H9 (cell line): Measurements from ENCODE around the gene FOXN1. TPM values are rescaled to one million over a fixed set of nuclear protein-coding genes. Genes with fewer than 3 reads are reported as not detected.

ENCODE experiments used
- DNase-seq: peaks from one replicate; pipeline ENCODE4 v3.0.0-alpha.2; 2017
- H2AFZ ChIP-seq: one replicate; pipeline ENCODE4 v1.6.1; 2013; ENCODE audit warnings: mild to moderate bottlenecking, low read length, control low read depth, moderate library complexity
- H2AK5ac ChIP-seq: 2 replicates; pipeline ENCODE4 v1.6.1; 2013; ENCODE audit warnings: low read length, control low read depth, mixed read lengths; ENCODE audit not compliant: insufficient read length
- H2BK120ac ChIP-seq: one replicate; pipeline ENCODE4 v1.6.1; 2013; ENCODE audit warnings: low read depth, mild to moderate bottlenecking, low read length, control low read depth, inconsistent platforms; ENCODE audit not compliant: poor library complexity, severe bottlenecking
- H2BK12ac ChIP-seq: 2 replicates; pipeline ENCODE4 v1.6.1; 2013; ENCODE audit warnings: low read length, control low read depth, mixed read lengths, low read depth; ENCODE audit not compliant: insufficient read length
- H2BK15ac ChIP-seq: 2 replicates; pipeline ENCODE4 v1.6.1; 2013; ENCODE audit warnings: low read depth, low read length, control low read depth
- H2BK20ac ChIP-seq: one replicate; pipeline ENCODE4 v1.6.1; 2013; ENCODE audit warnings: low read depth, mild to moderate bottlenecking, low read length, control low read depth, inconsistent platforms; ENCODE audit not compliant: poor library complexity, severe bottlenecking
- H2BK5ac ChIP-seq: 2 replicates; pipeline ENCODE4 v1.6.1; 2013; ENCODE audit warnings: low read length, control low read depth, mixed read lengths; ENCODE audit not compliant: insufficient read length
- H3K14ac ChIP-seq: 2 replicates; pipeline ENCODE4 v1.6.1; 2013; ENCODE audit warnings: low read length, control low read depth; ENCODE audit not compliant: insufficient read depth
- H3K18ac ChIP-seq: 2 replicates; pipeline ENCODE4 v1.6.1; 2013; ENCODE audit warnings: low read depth, mild to moderate bottlenecking, mixed read lengths, low read length, control low read depth; ENCODE audit not compliant: insufficient read length
- H3K23ac ChIP-seq: 2 replicates; pipeline ENCODE4 v1.6.1; 2013; ENCODE audit warnings: low read length, control low read depth, mixed read lengths, low read depth; ENCODE audit not compliant: insufficient read length
- H3K23me2 ChIP-seq: 2 replicates; pipeline ENCODE4 v1.6.1; 2013; ENCODE audit warnings: low read depth, mild to moderate bottlenecking, mixed read lengths, low read length, control low read depth; ENCODE audit not compliant: insufficient read length, poor library complexity, severe bottlenecking
- H3K27ac ChIP-seq: 2 replicates; pipeline ENCODE4 v1.5.1; 2013; ENCODE audit warnings: low read length, control low read depth, mixed read lengths, low read depth; ENCODE audit not compliant: insufficient read length
- H3K27me3 ChIP-seq: 2 replicates; pipeline ENCODE4 v1.6.1; 2013; ENCODE audit warnings: low read length, control low read depth, inconsistent platforms; ENCODE audit not compliant: insufficient read depth
- H3K4ac ChIP-seq: 2 replicates; pipeline ENCODE4 v1.6.1; 2013; ENCODE audit warnings: low read depth, mild to moderate bottlenecking, control low read depth, inconsistent platforms, low read length, moderate library complexity
- H3K4me1 ChIP-seq: 2 replicates; pipeline ENCODE4 v1.6.1; 2013; ENCODE audit warnings: low read length, control low read depth, inconsistent platforms; ENCODE audit not compliant: insufficient read depth
- H3K4me2 ChIP-seq: 2 replicates; pipeline ENCODE4 v1.6.1; 2013; ENCODE audit warnings: low read length, control low read depth, mixed read lengths; ENCODE audit not compliant: insufficient read length, insufficient read depth
- H3K56ac ChIP-seq: 2 replicates; pipeline ENCODE4 v1.6.1; 2013; ENCODE audit warnings: low read depth, mild to moderate bottlenecking, mixed read lengths, low read length, control low read depth; ENCODE audit not compliant: insufficient read length
- H3K79me1 ChIP-seq: 2 replicates; pipeline ENCODE4 v1.6.1; 2013; ENCODE audit warnings: low read depth, mild to moderate bottlenecking, moderate library complexity, low read length, control low read depth, inconsistent platforms; ENCODE audit not compliant: insufficient read depth, poor library complexity, severe bottlenecking
- H3K79me2 ChIP-seq: 2 replicates; pipeline ENCODE4 v1.6.1; 2013; ENCODE audit warnings: low read length, control low read depth, inconsistent platforms; ENCODE audit not compliant: insufficient read depth
- H3K9ac ChIP-seq: 2 replicates; pipeline ENCODE4 v1.6.1; 2013; ENCODE audit warnings: low read length, control low read depth, mixed read lengths; ENCODE audit not compliant: insufficient read length; ENCODE audit errors: extremely low read depth
- H3K9me3 ChIP-seq: one replicate; pipeline ENCODE4 v1.6.1; 2013; ENCODE audit warnings: low read depth, low read length, inconsistent platforms; ENCODE audit not compliant: control insufficient read depth
- H3T11ph ChIP-seq: one replicate; pipeline ENCODE4 v1.6.1; 2013; ENCODE audit warnings: mild to moderate bottlenecking, low read length, control low read depth, inconsistent platforms
- H4K20me1 ChIP-seq: one replicate; pipeline ENCODE4 v1.6.1; 2013; ENCODE audit not compliant: control insufficient read depth, insufficient read length, insufficient read depth
- H4K5ac ChIP-seq: 2 replicates; pipeline ENCODE4 v1.6.1; 2013; ENCODE audit warnings: low read depth, mild to moderate bottlenecking, mixed read lengths, low read length, control low read depth; ENCODE audit not compliant: insufficient read length
- H4K8ac ChIP-seq: replicated peaks from 2 replicates; pipeline ENCODE4 v1.6.1; 2013; ENCODE audit warnings: low read length, control low read depth, mixed read lengths, low read depth; ENCODE audit not compliant: insufficient read length
- H4K91ac ChIP-seq: 2 replicates; pipeline ENCODE4 v1.6.1; 2013; ENCODE audit warnings: low read depth, mild to moderate bottlenecking, moderate library complexity, mixed read lengths, low read length, control low read depth; ENCODE audit not compliant: insufficient read length
- H3K27ac Mint-ChIP-seq, 3 experiments: 2 replicates in 2 of 3; 3 replicates in 1 of 3; pipeline ENCODE4 v1.8.0; 2020 to 2021; ENCODE audit warnings: mixed read lengths in 3 of 3, mild to moderate bottlenecking in 1 of 3, moderate library complexity in 1 of 3
- H3K27me3 Mint-ChIP-seq: 2 replicates; pipeline ENCODE4 v1.8.0; 2021; ENCODE audit warnings: low read depth, mild to moderate bottlenecking, moderate library complexity, mixed read lengths
- H3K36me3 Mint-ChIP-seq, 3 experiments: 2 replicates in 2 of 3; 3 replicates in 1 of 3; pipeline ENCODE4 v1.8.0; 2020 to 2021; ENCODE audit warnings: low read depth in 3 of 3, mixed read lengths in 3 of 3; ENCODE audit not compliant: insufficient read depth in 1 of 3
- H3K4me1 Mint-ChIP-seq, 2 experiments: 2 replicates each; pipeline ENCODE4 v1.8.0; 2020; ENCODE audit warnings: mixed read lengths in 2 of 2
- H3K4me3 Mint-ChIP-seq, 2 experiments: 2 replicates in 1 of 2; 3 replicates in 1 of 2; pipeline ENCODE4 v1.8.0; 2020 to 2021; ENCODE audit warnings: mild to moderate bottlenecking in 2 of 2, mixed read lengths in 2 of 2, moderate library complexity in 1 of 2
- H3K9me3 Mint-ChIP-seq, 2 experiments: 2 replicates in 1 of 2; 3 replicates in 1 of 2; pipeline ENCODE4 v1.8.0; 2020; ENCODE audit warnings: mild to moderate bottlenecking in 2 of 2, mixed read lengths in 2 of 2, moderate library complexity in 1 of 2
- CTCF ChIP-seq: fragments of 200-600 bp; sonication (generic); conservative IDR thresholded peaks from 3 replicates; pipeline ENCODE4 v1.8.0; 2021; ENCODE audit warnings: antibody characterized with exemption, mild to moderate bottlenecking
- WGBS: extraction: QIAGEN DNeasy Blood & Tissue Kit; methylation state at CpG from one replicate; pipeline ENCODE4 v1.1.7; 2013; ENCODE audit warnings: missing lambda C conversion rate, low lambda C conversion rate, mixed read lengths; ENCODE audit not compliant: insufficient read length; ENCODE audit errors: extremely low coverage; 5-methylcytosine and 5-hydroxymethylcytosine counted together
- total RNA-seq: library from RNA; stranded (reverse); gene quantifications from 2 replicates; pipeline ENCODE4 v1.2.1, GENCODE V29; 2021

The FOXN1 gene
- total RNA-seq, 1 experiment from 2014 or later = not detected

- Mint-ChIP-seq H3K36me3 (no peaks in the 10 kb centered on the region), H3K4me3 (no peak overlapping the region), H3K9me3 (no peaks in the 10 kb centered on the region), H3K27me3 (peaks cover 25% of the 10 kb centered on the region), H3K4me1 (peaks cover 2 to 11% of the 10 kb centered on the region in 2 experiments; a peak in 2 of 4 replicates), H3K27ac (no peak overlapping the region)
- H4K91ac ChIP-seq = no peak overlapping the region
- H2BK120ac ChIP-seq = no peak overlapping the region
- no peak overlapping the region for H4K5ac ChIP-seq
- H2AK5ac ChIP-seq = no peak overlapping the region
- H3K4me2 ChIP-seq = no peak overlapping the region
- H3K4me1 ChIP-seq = no peaks in the 10 kb centered on the region; the same call in 1 of the 2 replicates
- H4K8ac ChIP-seq = no peak overlapping the region
- no peak overlapping the region for H2BK20ac ChIP-seq
- H3K79me1 ChIP-seq = no peaks in the 10 kb centered on the region
- no peak overlapping the region for H2BK12ac ChIP-seq
- no peak overlapping the region for H2AFZ ChIP-seq
- no peaks in the 10 kb centered on the region for H3K79me2 ChIP-seq
- H3K9me3 ChIP-seq = no peaks in the 10 kb centered on the region
- no CpG with 5 or more reads among the region's 11 CpGs for WGBS
- no peaks in the 10 kb centered on the region for H3K23me2 ChIP-seq
- H2BK5ac ChIP-seq = no peak overlapping the region
- no peak overlapping the region for H2BK15ac ChIP-seq
- no peak overlapping the region for H3K23ac ChIP-seq
- H4K20me1 ChIP-seq = no peaks in the 10 kb centered on the region
- no peak for DNase-seq
- no peak overlapping the region for H3K4ac ChIP-seq
- no peak overlapping the region for H3T11ph ChIP-seq
- H3K14ac ChIP-seq = no peak overlapping the region; the same call in 1 of the 2 replicates
- no peak for TF ChIP-seq CTCF
- no peak overlapping the region for H3K18ac ChIP-seq
- H3K9ac ChIP-seq = no peak overlapping the region
- H3K27ac ChIP-seq = no peak overlapping the region
- no peak overlapping the region for H3K56ac ChIP-seq
- no peaks in the 10 kb centered on the region for H3K27me3 ChIP-seq
Observed at GRCh38 chr17:28508211-28508724, 2.1 kb downstream of the FOXN1 start.
